Esophagus (tissue), 2 donors: Measurements from ENCODE around the gene ZNF146. TPM values are rescaled to one million over a fixed set of nuclear protein-coding genes. Genes with fewer than 3 reads are reported as not detected.
"Not testable (repeated sequence)": the region's sequence is repeated elsewhere in the genome, so short reads cannot be mapped to it uniquely, and the experiment has no call there.

Experiments used
- H3K27ac ChIP-seq, 2 donors: one replicate each; pipeline ENCODE4 v1.5.1; 2013; ENCODE audit warnings: low read depth in 2 of 2, mild to moderate bottlenecking in 2 of 2, inconsistent platforms in 1 of 2, low read length in 1 of 2, moderate library complexity in 1 of 2
- H3K27me3 ChIP-seq, 2 donors: one replicate each; pipeline ENCODE4 v1.6.1; 2013; ENCODE audit warnings: low read length in 2 of 2, control low read depth in 1 of 2, mild to moderate bottlenecking in 1 of 2; ENCODE audit not compliant: insufficient read depth in 2 of 2, control insufficient read depth in 1 of 2
- H3K36me3 ChIP-seq, 2 donors: one replicate each; pipeline ENCODE4 v1.6.1; 2013; ENCODE audit warnings: low read length in 1 of 2; ENCODE audit not compliant: control insufficient read depth in 2 of 2, insufficient read depth in 2 of 2
- H3K4me1 ChIP-seq, 2 donors: one replicate each; pipeline ENCODE4 v1.6.1; 2013; ENCODE audit warnings: low read length in 1 of 2; ENCODE audit not compliant: control insufficient read depth in 2 of 2, insufficient read depth in 2 of 2
- H3K4me3 ChIP-seq, 2 donors: one replicate each; pipeline ENCODE4 v1.5.1; 2013; ENCODE audit warnings: low read length in 2 of 2, mild to moderate bottlenecking in 2 of 2, low read depth in 1 of 2, moderate library complexity in 1 of 2
- H3K9me3 ChIP-seq, 2 donors: one replicate each; pipeline ENCODE4 v1.6.1; 2013; ENCODE audit warnings: mild to moderate bottlenecking in 2 of 2, low read depth in 1 of 2, low read length in 1 of 2, moderate library complexity in 1 of 2; ENCODE audit not compliant: control insufficient read depth in 2 of 2, insufficient read depth in 1 of 2
- WGBS, 2 donors: extraction: QIAGEN DNeasy Blood & Tissue Kit; methylation state at CpG; one replicate each; pipeline ENCODE4 v1.1.7; 2013; 5-methylcytosine and 5-hydroxymethylcytosine counted together
- polyA plus RNA-seq, 2 donors: library from polyadenylated mRNA; stranded (reverse); fragments of 200-250 nt; gene quantifications; one replicate each; pipeline ENCODE4 v1.2.3, GENCODE V29; 2013
- donor health status: healthy with polysubstance abuse.
- donor health status: Bipolar disorder and iron deficiency.

The ZNF146 gene
- polyA plus RNA-seq = 10 to 100 TPM; 13.4 to 22.2 TPM

GRCh38 chr19:36214386-36215275 lies at the start of gene ZNF146, which contains the start of gene ZNF565:
Gene ZNF146 (plus strand): TSS chr19:36215106. CDS start chr19:36236441, 21,335 bp downstream.
Gene ZNF565 (minus strand): TSS chr19:36214665. CDS start chr19:36201985, 12,680 bp downstream.
- WGBS, 2 donors = 0 to 1% methylated on average over 73 of the region's 73 CpGs
- H3K27me3 ChIP-seq = no peaks in the 10 kb centered on the region
- no peaks in the 10 kb centered on the region for H3K9me3 ChIP-seq
- H3K36me3 ChIP-seq = no peaks in the 10 kb centered on the region
- H3K4me1 ChIP-seq = peaks cover 0 to 5% of the 10 kb centered on the region in 2 donors
- H3K27ac ChIP-seq = peak within 1 kb of the TSS; percentile 93 to 99
- H3K4me3 ChIP-seq = peak within 1 kb of the TSS; percentile 80 to 98

GRCh38 chr19:36169084-36169760 lies 45.7 kb upstream of the ZNF146 start:
- H3K27ac ChIP-seq = peak overlapping the region; percentile 43 to 84

GRCh38 chr19:36172852-36173251 lies 42.1 kb upstream of the ZNF146 start:
- no peaks in the 10 kb centered on the region for H3K27me3 ChIP-seq
- 90 to 91% methylated on average over 5 of the region's 5 CpGs for WGBS, 2 donors
- H3K27ac ChIP-seq = no peak overlapping the region
- H3K4me3 ChIP-seq = no peak overlapping the region
- no peaks in the 10 kb centered on the region for H3K36me3 ChIP-seq
- H3K9me3 ChIP-seq = no peaks in the 10 kb centered on the region
- peaks cover 0 to 4% of the 10 kb centered on the region in 2 donors for H3K4me1 ChIP-seq

More at GRCh38 chr19:36169084-36169760, 45.7 kb upstream of the ZNF146 start:
- WGBS, 2 donors = 37 to 38% methylated on average over 9 of the region's 9 CpGs
- peaks cover 0 to 5% of the 10 kb centered on the region in 2 donors for H3K36me3 ChIP-seq
- H3K9me3 ChIP-seq = no peaks in the 10 kb centered on the region
- H3K27me3 ChIP-seq = no peaks in the 10 kb centered on the region
- no peak overlapping the region for H3K4me3 ChIP-seq
- peaks cover 0 to 4% of the 10 kb centered on the region in 2 donors for H3K4me1 ChIP-seq

- H3K27me3 ChIP-seq = not testable (repeated sequence)
- WGBS, 2 donors = 82 to 83% methylated on average over 8 of the region's 8 CpGs
Measured at GRCh38 chr19:36173846-36174245, 41.1 kb upstream of the ZNF146 start.

GRCh38 chr19:36179077-36179476 lies 35.8 kb upstream of the ZNF146 start:
- 41 to 62% methylated on average over 2 of the region's 2 CpGs for WGBS, 2 donors
- not testable (repeated sequence) for H3K9me3 ChIP-seq

More at GRCh38 chr19:36173846-36174245, 41.1 kb upstream of the ZNF146 start:
- H3K4me3 ChIP-seq, H3K9me3 ChIP-seq, H3K27ac ChIP-seq, H3K4me1 ChIP-seq, H3K36me3 ChIP-seq: not testable (repeated sequence)

GRCh38 chr19:36182612-36183244 lies 32.2 kb upstream of the ZNF146 start:
- no peak overlapping the region for H3K4me3 ChIP-seq
- WGBS, 2 donors = 84 to 85% methylated on average over 17 of the region's 17 CpGs
- H3K4me1 ChIP-seq = no peaks in the 10 kb centered on the region
- peaks cover 6 to 7% of the 10 kb centered on the region in 2 donors for H3K36me3 ChIP-seq
- H3K27me3 ChIP-seq = no peaks in the 10 kb centered on the region
- no peak overlapping the region for H3K27ac ChIP-seq
- H3K9me3 ChIP-seq = no peaks in the 10 kb centered on the region

More at GRCh38 chr19:36179077-36179476, 35.8 kb upstream of the ZNF146 start:
- H3K4me1 ChIP-seq, H3K4me3 ChIP-seq, H3K36me3 ChIP-seq, H3K27ac ChIP-seq, H3K27me3 ChIP-seq: not testable (repeated sequence)

- no peak overlapping the region for H3K27ac ChIP-seq
- no peaks in the 10 kb centered on the region for H3K9me3 ChIP-seq
Measured at GRCh38 chr19:36183245-36183628, 31.7 kb upstream of the ZNF146 start.

GRCh38 chr19:36186722-36187121 lies 28.2 kb upstream of the ZNF146 start:
- H3K4me3 ChIP-seq, H3K27ac ChIP-seq, H3K27me3 ChIP-seq, H3K4me1 ChIP-seq, H3K36me3 ChIP-seq, H3K9me3 ChIP-seq: not testable (repeated sequence)
- WGBS, 2 donors = 75 to 82% methylated on average over 5 of the region's 5 CpGs

More at GRCh38 chr19:36183245-36183628, 31.7 kb upstream of the ZNF146 start:
- Histone ChIP-seq H3K4me3 (no peak overlapping the region), H3K4me1 (no peaks in the 10 kb centered on the region), H3K27me3 (no peaks in the 10 kb centered on the region), H3K36me3 (peaks cover 6 to 7% of the 10 kb centered on the region in 2 donors)
- 85 to 86% methylated on average over 10 of the region's 10 CpGs for WGBS, 2 donors

GRCh38 chr19:36196249-36196648 lies 18.7 kb upstream of the ZNF146 start:
- no peaks in the 10 kb centered on the region for H3K4me1 ChIP-seq
- H3K4me3 ChIP-seq = no peak overlapping the region
- no peaks in the 10 kb centered on the region for H3K9me3 ChIP-seq
- no peaks in the 10 kb centered on the region for H3K27me3 ChIP-seq
- 91 to 95% methylated on average over 2 of the region's 2 CpGs for WGBS, 2 donors
- H3K27ac ChIP-seq = no peak overlapping the region
- peaks cover 5 to 6% of the 10 kb centered on the region in 2 donors for H3K36me3 ChIP-seq
